ENCODE results near the gene ADAMTS10.

GRCh38 chr19:8655340-8655709, 44.8 kb upstream of the ADAMTS10 start:
- TF ChIP-seq EP300 (IDR thresholded peaks at IDR 0.05) (no peak), CTCF (IDR thresholded peaks at IDR 0.05) (no peak), POLR2AphosphoS5 (IDR thresholded peaks at IDR 0.05) (no peak)
